ENCODE results near the gene IPO11. TPM values are rescaled to one million over a fixed set of nuclear protein-coding genes. Genes with fewer than 3 reads are reported as not detected.

IPO11 gene
- total and polyA plus RNA-seq, 2 of the 13 experiments (the other 11 are each of a cell fraction or from before 2014, with no cell fraction given): 13.9 to 24.4 TPM

DNA sequence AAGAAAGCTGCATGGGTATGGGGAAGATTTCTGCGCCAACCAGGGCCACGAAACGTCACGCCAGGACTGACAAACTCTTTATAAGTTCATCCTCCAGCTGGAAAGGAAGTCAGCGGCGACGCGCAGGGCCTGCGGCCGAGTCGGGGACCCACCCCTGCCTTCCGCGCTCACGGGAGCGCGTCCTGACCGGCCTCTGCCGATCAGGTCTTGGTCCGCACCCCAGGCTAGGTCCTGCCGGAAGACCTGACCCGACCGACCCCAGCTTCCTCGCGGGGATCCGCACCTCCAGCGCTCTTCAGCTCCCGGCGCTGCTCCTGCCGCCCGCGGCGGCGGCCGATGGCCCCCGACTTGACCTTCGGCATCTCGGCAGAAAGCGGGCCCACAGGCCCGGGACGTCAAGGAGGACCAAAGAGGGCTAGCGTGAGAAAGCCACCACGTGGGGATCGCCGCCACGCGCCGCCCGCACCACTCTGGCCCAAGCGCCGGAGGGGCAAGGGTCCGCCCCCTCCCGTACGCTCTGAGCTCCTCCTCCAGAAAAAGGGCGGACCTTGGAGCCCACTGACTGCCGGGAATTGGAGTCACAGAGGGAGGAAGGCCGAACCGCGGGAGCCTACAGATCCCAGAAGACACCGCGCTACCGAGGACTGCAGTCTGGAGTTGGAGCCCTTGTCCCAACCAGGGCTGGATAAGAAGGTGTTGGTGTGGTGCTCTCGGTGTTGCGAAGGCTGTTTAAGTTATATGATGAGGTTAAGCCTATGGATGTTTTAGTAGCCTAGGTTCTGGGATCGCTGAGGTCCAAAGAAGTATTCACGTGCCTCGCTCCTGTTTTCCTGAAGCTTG is 8.9 kb upstream of the IPO11 start, which contains the start of gene DIMT1 (continued):
- TF ChIP-seq CENPT (CRISPR knock-in tag; IDR thresholded peaks at IDR 0.05; ENCODE audit: low read depth) (0 out of 2 replicates have a peak, but pooled peaks have one; percentile 64), ZNF207 (IDR thresholded peaks at IDR 0.05; ENCODE audit: borderline replicate concordance) (no peak), ZBTB38 (CRISPR knock-in tag; IDR thresholded peaks at IDR 0.05) (peak; percentile 69; the same call in 1 of the 2 replicates), AGO2 (optimal IDR thresholded peaks at IDR 0.05; ENCODE audit: low read depth, low read length) (peak; percentile 80), ZBTB42 (CRISPR knock-in tag; IDR thresholded peaks at IDR 0.05) (no peak), ZBTB44 (CRISPR knock-in tag; IDR thresholded peaks at IDR 0.05) (no peak), RFX5 (IDR thresholded peaks at IDR 0.05; ENCODE audit: low read depth, low read length) (no peak), ARID5B (CRISPR knock-in tag; IDR thresholded peaks at IDR 0.05) (peak; percentile 76), NFATC3 (CRISPR knock-in tag; IDR thresholded peaks at IDR 0.05) (no peak; the same call in 1 of the 2 replicates), ZNF317 (CRISPR knock-in tag; IDR thresholded peaks at IDR 0.05) (peak; percentile 78), KDM3A (CRISPR knock-in tag; IDR thresholded peaks at IDR 0.05; ENCODE audit: low read depth) (peak; percentile 79; the same call in 1 of the 2 replicates), SALL1 (CRISPR knock-in tag; IDR thresholded peaks at IDR 0.05) (peak; percentile 91), FOXJ3 (CRISPR knock-in tag; IDR thresholded peaks at IDR 0.05; ENCODE audit: borderline replicate concordance) (no peak), ZBTB14 (CRISPR knock-in tag; IDR thresholded peaks at IDR 0.05) (peak; percentile 83), ZNF329 (CRISPR knock-in tag; IDR thresholded peaks at IDR 0.05; ENCODE audit: low read depth) (peak; percentile 83; the same call in 1 of the 2 replicates), REL (CRISPR knock-in tag; conservative IDR thresholded peaks at IDR 0.05) (peak; percentile 94; the same call in 1 of the 2 replicates), ZNF749 (CRISPR knock-in tag; IDR thresholded peaks at IDR 0.05; ENCODE audit: borderline replicate concordance) (peak; percentile 92; the same call in 1 of the 2 replicates), ZNF691 (CRISPR knock-in tag; IDR thresholded peaks at IDR 0.05; ENCODE audit: borderline replicate concordance, low read depth) (peak; percentile 21; the same call in 1 of the 2 replicates), ZNF761 (CRISPR knock-in tag; conservative IDR thresholded peaks at IDR 0.05) (0 out of 2 replicates have a peak, but pooled peaks have one; percentile 44), ZNF510 (CRISPR knock-in tag; IDR thresholded peaks at IDR 0.05; ENCODE audit: low read depth) (peak; percentile 64; the same call in 1 of the 2 replicates)
- TF ChIP-seq, protein P1, sequence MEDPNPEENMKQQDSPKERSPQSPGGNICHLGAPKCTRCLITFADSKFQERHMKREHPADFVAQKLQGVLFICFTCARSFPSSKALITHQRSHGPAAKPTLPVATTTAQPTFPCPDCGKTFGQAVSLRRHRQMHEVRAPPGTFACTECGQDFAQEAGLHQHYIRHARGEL (CRISPR knock-in tag; IDR thresholded peaks at IDR 0.05): no peak

All from HepG2 (cell line).